SK-N-SH treated with all-trans-retinoic acid at 6 μM for 48 hours (cell line): Measurements from ENCODE around the gene ARHGAP1.

ENCODE experiments used
- ATAC-seq: fragments of 200-7000 bp; cut with Tn5 transposase; 3 replicates; pipeline ENCODE4 v1.9.1; 2020; ENCODE audit warnings: mild to moderate bottlenecking, moderate library complexity
- ARNTL ChIP-seq: fragments of 450-650 bp; formaldehyde crosslinking; IDR thresholded peaks from 2 replicates; pipeline ENCODE4 v1.5.0; 2020; ENCODE audit warnings: low read depth, mild to moderate bottlenecking, moderate library complexity, borderline replicate concordance
- BACH2 ChIP-seq: fragments of 250-450 bp; sonication (Bioruptor Pico); IDR thresholded peaks from 2 replicates; pipeline ENCODE4 v1.9.0; 2021; ENCODE audit warnings: mild to moderate bottlenecking, borderline replicate concordance
- CSDC2 ChIP-seq: fragments of 250-450 bp; sonication (Bioruptor Pico); IDR thresholded peaks from 2 replicates; pipeline ENCODE4 v1.5.0; 2020; ENCODE audit warnings: mild to moderate bottlenecking, moderate library complexity
- ESRRG ChIP-seq: fragments of 250-450 bp; sonication (Bioruptor Pico); IDR thresholded peaks from 2 replicates; pipeline ENCODE4 v1.6.1; 2021; ENCODE audit warnings: mild to moderate bottlenecking
- GLIS3 ChIP-seq: fragments of 250-450 bp; sonication (Bioruptor Pico); IDR thresholded peaks from 2 replicates; pipeline ENCODE4 v1.5.0; 2020; ENCODE audit warnings: mild to moderate bottlenecking, moderate library complexity
- ISL1 ChIP-seq: fragments of 250-450 bp; sonication (Bioruptor Pico); IDR thresholded peaks from 2 replicates; pipeline ENCODE4 v2.1.2; 2022; ENCODE audit warnings: mild to moderate bottlenecking, moderate library complexity
- OSR1 ChIP-seq: fragments of 250-450 bp; sonication (Bioruptor Pico); IDR thresholded peaks from 2 replicates; pipeline ENCODE4 v1.8.0; 2022; ENCODE audit warnings: moderate library complexity, mild to moderate bottlenecking, inconsistent platforms
- PATZ1 ChIP-seq: fragments of 250-450 bp; sonication (Bioruptor Pico); IDR thresholded peaks from 2 replicates; pipeline ENCODE4 v1.8.0; 2020; ENCODE audit warnings: mild to moderate bottlenecking, moderate library complexity, borderline replicate concordance
- POU6F1 ChIP-seq: fragments of 250-450 bp; sonication (Bioruptor Pico); IDR thresholded peaks from 2 replicates; pipeline ENCODE4 v1.8.0; 2021; ENCODE audit warnings: low read depth, mild to moderate bottlenecking, moderate library complexity, borderline replicate concordance
- PPARA ChIP-seq: fragments of 250-450 bp; sonication (Bioruptor Pico); IDR thresholded peaks from 2 replicates; pipeline ENCODE4 v1.5.0; 2020; ENCODE audit warnings: mild to moderate bottlenecking, borderline replicate concordance
- RARB ChIP-seq: fragments of 250-450 bp; sonication (Bioruptor Pico); IDR thresholded peaks from 2 replicates; pipeline ENCODE4 v1.8.0; 2021; ENCODE audit warnings: mild to moderate bottlenecking, moderate library complexity
- SNAI2 ChIP-seq: fragments of 250-450 bp; sonication (Bioruptor Pico); IDR thresholded peaks from 2 replicates; pipeline ENCODE4 v1.5.0; 2020; ENCODE audit warnings: mild to moderate bottlenecking, moderate library complexity
- TCF4 ChIP-seq: fragments of 250-450 bp; sonication (Bioruptor Pico); IDR thresholded peaks from 2 replicates; pipeline ENCODE4 v1.8.0; 2021; ENCODE audit warnings: mild to moderate bottlenecking, moderate library complexity, borderline replicate concordance
- TOX ChIP-seq: fragments of 250-450 bp; sonication (Bioruptor Pico); IDR thresholded peaks from 2 replicates; pipeline ENCODE4 v1.8.0; 2021; ENCODE audit warnings: mild to moderate bottlenecking, moderate library complexity, borderline replicate concordance
- TSHZ2 ChIP-seq: fragments of 250-450 bp; sonication (Bioruptor Pico); IDR thresholded peaks from 2 replicates; pipeline ENCODE4 v1.5.0; 2020; ENCODE audit warnings: mild to moderate bottlenecking, moderate library complexity
- ZFP3 ChIP-seq: fragments of 250-450 bp; sonication (Bioruptor Pico); IDR thresholded peaks from 2 replicates; pipeline ENCODE4 v1.5.0; 2020; ENCODE audit warnings: mild to moderate bottlenecking, moderate library complexity
- ZFP30 ChIP-seq: fragments of 450-650 bp; formaldehyde crosslinking; IDR thresholded peaks from 2 replicates; pipeline ENCODE4 v1.5.0; 2022; ENCODE audit warnings: mild to moderate bottlenecking, moderate library complexity
- ZNF565 ChIP-seq: fragments of 450-650 bp; formaldehyde crosslinking; conservative IDR thresholded peaks from 2 replicates; pipeline ENCODE4 v1.5.0; 2020; ENCODE audit warnings: low read depth, mild to moderate bottlenecking, moderate library complexity
- ZNF70 ChIP-seq: fragments of 450-650 bp; formaldehyde crosslinking; IDR thresholded peaks from 2 replicates; pipeline ENCODE4 v1.5.0; 2020; ENCODE audit warnings: mild to moderate bottlenecking, moderate library complexity
- ZNF8 ChIP-seq: fragments of 450-650 bp; formaldehyde crosslinking; IDR thresholded peaks from 2 replicates; pipeline ENCODE4 v1.5.0; 2020; ENCODE audit warnings: mild to moderate bottlenecking, moderate library complexity

ARHGAP1 gene

GRCh38 chr11:46686886-46687795 is 13.3 kb downstream of the ARHGAP1 start (continued):
- TF ChIP-seq TCF4 (CRISPR knock-in tag) (no peak), ZNF8 (no peak)

GRCh38 chr11:46684367-46684766 is 16.1 kb downstream of the ARHGAP1 start:
- ATAC-seq = no peak

GRCh38 chr11:46682773-46683752 is 17.4 kb downstream of the ARHGAP1 start:
- ATAC-seq = no peak
- no peak for TF ChIP-seq PPARA (CRISPR knock-in tag)
- peak; percentile 63; the same call in 1 of the 2 replicates for TF ChIP-seq ZFP3 (CRISPR knock-in tag)
- no peak for TF ChIP-seq OSR1
- TF ChIP-seq ZNF8 = peak; percentile 90
- TF ChIP-seq ISL1 = no peak
- no peak for TF ChIP-seq CSDC2

More at GRCh38 chr11:46684367-46684766, 16.1 kb downstream of the ARHGAP1 start:
- no peak for TF ChIP-seq BACH2 (CRISPR knock-in tag)

GRCh38 chr11:46681814-46682213 is 18.6 kb downstream of the ARHGAP1 start:
- TF ChIP-seq ZNF8 = no peak
- TF ChIP-seq TOX (CRISPR knock-in tag) = no peak
- TF ChIP-seq ZFP3 (CRISPR knock-in tag) = no peak
- TF ChIP-seq ZNF565 (CRISPR knock-in tag) = no peak
- TF ChIP-seq ZFP30 (CRISPR knock-in tag) = no peak
- TF ChIP-seq ISL1 = no peak
- no peak for TF ChIP-seq TSHZ2 (CRISPR knock-in tag)
- no peak for TF ChIP-seq ZNF70 (CRISPR knock-in tag)
- no peak for TF ChIP-seq ARNTL (CRISPR knock-in tag)
- TF ChIP-seq RARB (CRISPR knock-in tag) = no peak
- no peak for TF ChIP-seq SNAI2 (CRISPR knock-in tag)
- TF ChIP-seq PPARA (CRISPR knock-in tag) = no peak
- no peak for TF ChIP-seq ESRRG (CRISPR knock-in tag)
- TF ChIP-seq GLIS3 = no peak
- no peak for TF ChIP-seq POU6F1 (CRISPR knock-in tag)
- ATAC-seq = no peak

GRCh38 chr11:46680815-46681214 is 19.6 kb downstream of the ARHGAP1 start:
- ATAC-seq = no peak
- no peak for TF ChIP-seq PATZ1
- no peak for TF ChIP-seq ZNF8
- TF ChIP-seq TCF4 (CRISPR knock-in tag) = no peak
- TF ChIP-seq, all 23 proteins: peak for 0
